SH-SY5Y (cell line): ENCODE results near the gene AGPAT3.

Experiments
- GATA2 ChIP-seq: IDR thresholded peaks from 2 replicates; pipeline ENCODE4 v1.6.1; 2011; ENCODE audit warnings: mild to moderate bottlenecking, low read depth, low read length
- GATA3 ChIP-seq: IDR thresholded peaks from 2 replicates; pipeline ENCODE4 v1.6.1; 2011; ENCODE audit warnings: low read depth, mild to moderate bottlenecking, low read length, moderate library complexity

AGPAT3 gene

DNA sequence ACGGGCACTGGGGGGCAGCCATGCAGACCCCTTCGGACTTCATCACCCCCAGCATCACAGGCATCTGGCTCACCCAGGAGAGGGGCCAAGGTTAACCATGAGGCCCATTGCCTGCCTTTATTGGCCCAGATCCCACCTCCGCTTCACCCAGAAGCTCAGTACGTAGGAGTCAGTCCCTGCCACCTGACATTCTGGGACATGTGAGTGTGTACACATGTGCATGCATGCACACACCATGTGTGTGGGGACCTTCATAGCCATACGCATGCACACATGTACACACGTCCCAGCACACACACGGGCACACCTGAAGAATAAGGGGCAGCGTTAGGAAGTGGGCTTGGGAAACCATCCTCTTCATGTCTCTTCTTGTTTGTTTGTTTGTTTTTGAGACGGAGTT is 123.0 kb downstream of the AGPAT3 start:
- TF ChIP-seq GATA2 (no peak), GATA3 (no peak)

DNA sequence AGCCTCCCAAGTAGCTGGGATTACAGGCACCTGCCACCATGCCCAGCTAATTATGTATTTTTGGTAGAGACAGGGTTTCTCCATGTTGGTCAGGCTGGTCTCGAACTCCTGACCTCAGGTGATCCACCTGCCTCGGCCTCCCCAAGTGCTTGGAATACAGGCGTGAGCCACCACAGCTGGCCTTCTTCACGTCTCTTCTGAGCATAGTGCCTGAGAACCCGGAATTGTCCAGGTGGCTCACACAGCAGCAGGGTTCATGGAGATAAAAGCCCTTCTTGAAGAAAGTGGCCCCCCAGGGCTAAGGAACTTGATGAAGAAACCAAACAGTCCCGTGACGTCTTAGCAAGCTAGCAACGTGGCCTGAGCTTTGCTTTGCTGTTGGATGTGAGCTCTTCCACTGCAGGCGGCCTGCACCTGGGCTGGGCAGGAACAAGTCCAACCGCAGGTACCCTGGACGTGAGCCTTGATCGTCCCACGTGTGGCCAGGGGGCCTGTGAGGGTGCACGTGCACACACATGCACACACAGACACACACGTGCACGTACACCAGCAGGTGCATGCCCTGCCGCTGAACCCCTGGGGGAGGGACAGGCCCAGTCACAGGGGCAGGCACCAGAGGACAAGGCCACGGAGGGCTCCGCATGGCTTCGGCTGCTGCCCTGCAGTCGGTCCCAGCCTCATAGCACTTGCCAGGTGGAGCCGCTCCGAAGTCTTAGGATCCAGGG is 123.6 kb downstream of the AGPAT3 start:
- TF ChIP-seq GATA2 (no peak), GATA3 (no peak)

GRCh38 chr21:43989401-43989800 is 124.4 kb downstream of the AGPAT3 start:
- no peak for TF ChIP-seq GATA3
- TF ChIP-seq GATA2: no peak

GRCh38 chr21:43991447-43991991 is 126.5 kb downstream of the AGPAT3 start:
- no peak for TF ChIP-seq GATA3
- TF ChIP-seq GATA2: no peak

- TF ChIP-seq GATA3 (no peak), GATA2 (no peak)
Measured at GRCh38 chr21:43992121-43992520, 127.1 kb downstream of the AGPAT3 start.

DNA sequence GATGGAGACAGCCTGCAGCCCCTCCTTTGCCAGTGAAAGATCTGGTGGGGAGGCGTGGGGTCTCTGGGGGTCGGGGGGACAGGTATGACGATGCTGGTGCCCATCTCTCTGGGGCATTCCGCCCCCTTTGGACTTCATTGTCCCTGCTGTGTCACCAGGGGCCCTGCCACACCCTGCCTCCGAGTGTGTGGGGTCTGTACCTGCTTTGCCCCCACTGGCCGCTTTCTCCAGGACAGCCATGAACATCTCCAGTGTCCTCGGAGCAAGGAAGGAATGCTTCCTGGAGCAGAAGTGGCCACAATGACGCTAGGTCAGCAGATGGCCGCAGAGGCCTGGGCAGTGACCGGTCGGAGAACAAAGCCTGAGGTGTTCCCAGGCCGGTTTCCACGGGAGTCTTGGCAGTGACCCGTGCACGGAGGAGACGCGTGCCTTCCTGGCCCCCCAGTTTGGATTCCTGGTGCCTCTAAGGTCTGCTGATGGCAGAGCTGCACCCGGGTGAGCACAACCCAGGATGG is 128.5 kb downstream of the AGPAT3 start:
- TF ChIP-seq GATA2 (no peak), GATA3 (no peak)

DNA sequence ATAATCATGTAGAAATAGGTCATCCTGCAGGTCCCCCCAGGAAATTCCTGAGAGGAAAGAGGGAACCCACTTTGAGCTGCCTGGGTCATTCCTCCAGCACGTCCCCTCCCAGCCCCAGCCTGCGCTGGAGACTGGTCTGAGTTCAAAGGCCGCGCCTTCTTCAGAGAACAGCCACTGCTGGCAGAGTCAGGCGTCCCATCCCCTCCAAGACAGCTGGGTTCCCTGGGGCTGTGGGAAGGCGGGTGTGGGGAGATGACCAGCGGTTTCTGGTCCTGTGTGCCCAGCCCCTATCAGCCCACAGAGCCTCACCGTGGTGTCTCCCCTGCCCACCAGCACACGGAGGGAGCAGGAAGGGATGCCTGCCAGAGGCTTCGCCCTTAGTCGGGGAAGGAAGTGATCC is 129.1 kb downstream of the AGPAT3 start:
- TF ChIP-seq GATA3 (no peak), GATA2 (no peak)

GRCh38 chr21:43994646-43995045 is 129.6 kb downstream of the AGPAT3 start:
- TF ChIP-seq GATA3: no peak
- TF ChIP-seq GATA2: no peak

DNA sequence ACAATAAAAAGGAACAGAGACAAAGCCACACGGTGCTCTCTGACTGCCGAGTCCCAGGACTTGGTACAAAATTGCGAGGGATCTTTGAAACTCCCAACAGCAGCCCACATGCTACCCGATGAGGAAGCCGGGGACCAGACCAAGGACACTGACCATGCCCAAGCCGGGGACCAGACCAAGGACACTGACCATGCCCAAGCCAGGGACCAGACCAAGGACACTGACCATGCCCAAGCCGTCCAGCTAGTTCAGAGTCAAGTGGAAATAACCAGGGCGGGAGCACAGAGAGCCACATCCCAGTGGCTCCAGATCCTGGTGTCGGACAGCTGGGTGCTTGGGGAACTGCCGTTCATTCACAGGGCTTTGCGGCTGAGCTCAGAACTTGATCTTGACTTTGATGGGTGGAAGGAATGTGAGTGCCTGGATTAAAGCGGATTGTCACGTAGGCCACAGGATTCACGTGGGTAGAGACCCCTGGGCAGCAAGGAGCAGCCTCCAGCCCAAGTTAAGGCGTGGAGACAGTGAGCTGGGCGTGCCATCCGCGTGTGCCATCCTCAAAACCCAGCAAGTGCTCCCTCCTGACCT is 130.6 kb downstream of the AGPAT3 start:
- TF ChIP-seq GATA3: no peak
- TF ChIP-seq GATA2: no peak

DNA sequence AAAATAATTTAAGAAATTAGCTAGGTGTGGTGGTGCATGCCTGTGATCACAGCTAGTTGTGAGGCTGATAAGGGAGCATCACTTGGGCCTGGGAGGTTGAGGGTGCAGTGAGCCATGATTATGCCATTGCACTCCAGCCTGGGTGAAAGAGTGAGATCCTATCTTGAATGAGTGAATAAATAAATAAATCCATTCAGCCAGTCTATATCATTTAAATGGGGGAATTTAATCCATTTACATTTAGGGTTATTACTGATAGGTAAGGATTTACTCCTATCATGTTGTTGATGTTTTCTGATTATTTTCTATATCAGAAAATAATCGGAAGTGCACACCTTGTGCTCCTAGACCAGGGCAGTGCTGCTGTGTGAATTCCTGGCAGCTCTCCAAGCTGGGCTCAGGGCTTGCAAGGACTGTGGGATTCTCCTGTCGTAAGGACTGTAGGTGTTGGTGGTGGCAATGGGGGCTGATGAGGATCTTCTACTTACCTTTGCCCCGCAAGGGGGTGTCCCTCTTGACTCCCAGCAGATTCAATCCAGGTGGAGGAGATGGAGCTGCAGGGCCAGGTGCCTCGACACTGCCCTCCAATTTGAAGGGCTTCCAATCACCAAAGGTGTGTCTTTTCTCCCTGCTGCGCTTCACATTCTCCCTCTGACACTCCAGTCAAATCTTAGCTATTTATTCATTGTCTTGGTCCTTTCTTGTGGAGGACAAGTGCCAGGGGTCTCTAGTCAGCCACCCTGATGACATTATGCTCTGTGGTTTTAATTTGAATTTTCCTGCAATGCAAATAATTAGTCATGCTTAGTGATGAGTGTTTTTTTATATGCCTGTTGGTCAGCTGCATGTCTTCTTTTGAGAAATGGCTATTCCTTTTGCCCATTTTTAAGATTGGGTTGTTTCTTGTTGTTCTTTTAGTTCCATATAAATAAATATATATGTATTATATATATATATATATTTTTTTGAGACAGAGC is 133.0 kb downstream of the AGPAT3 start:
- TF ChIP-seq GATA3 (no peak), GATA2 (no peak)

- TF ChIP-seq GATA2 (no peak), GATA3 (no peak)
Measured at GRCh38 chr21:44000360-44000759, 135.3 kb downstream of the AGPAT3 start.

GRCh38 chr21:44002511-44002910 is 137.5 kb downstream of the AGPAT3 start:
- TF ChIP-seq GATA3: no peak
- no peak for TF ChIP-seq GATA2

DNA sequence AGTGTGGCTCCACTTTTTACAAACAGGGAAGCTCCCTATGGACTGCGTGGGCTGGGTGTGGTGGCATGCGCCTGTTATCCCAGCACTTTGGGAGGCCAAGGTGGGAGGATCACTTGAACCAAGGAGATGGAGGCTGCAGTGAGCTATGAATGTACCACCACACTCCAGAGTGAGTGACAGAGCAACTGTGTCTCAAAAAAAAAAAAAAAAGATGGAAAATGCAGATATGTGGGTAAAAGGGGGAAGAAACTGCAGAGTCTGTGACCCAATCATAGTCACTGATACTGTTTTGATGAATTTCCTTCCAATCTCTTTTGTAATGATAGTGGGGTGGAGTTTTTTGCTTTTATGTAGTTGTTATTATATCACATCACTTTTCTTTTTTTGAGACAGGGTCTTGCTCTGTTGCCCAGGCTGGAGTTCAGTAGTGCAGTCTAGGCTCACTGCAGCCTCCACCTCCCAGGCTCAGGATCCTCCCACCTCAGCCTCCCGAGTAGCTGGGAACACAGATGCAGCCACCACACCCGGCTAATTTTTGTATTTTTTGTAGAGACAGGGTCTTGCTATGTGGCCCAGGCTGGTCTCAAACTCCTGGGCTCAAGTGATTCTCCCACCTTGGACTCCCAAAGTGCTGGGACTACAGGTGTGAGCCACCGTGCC is 138.4 kb downstream of the AGPAT3 start:
- TF ChIP-seq GATA2 (no peak), GATA3 (no peak)

DNA sequence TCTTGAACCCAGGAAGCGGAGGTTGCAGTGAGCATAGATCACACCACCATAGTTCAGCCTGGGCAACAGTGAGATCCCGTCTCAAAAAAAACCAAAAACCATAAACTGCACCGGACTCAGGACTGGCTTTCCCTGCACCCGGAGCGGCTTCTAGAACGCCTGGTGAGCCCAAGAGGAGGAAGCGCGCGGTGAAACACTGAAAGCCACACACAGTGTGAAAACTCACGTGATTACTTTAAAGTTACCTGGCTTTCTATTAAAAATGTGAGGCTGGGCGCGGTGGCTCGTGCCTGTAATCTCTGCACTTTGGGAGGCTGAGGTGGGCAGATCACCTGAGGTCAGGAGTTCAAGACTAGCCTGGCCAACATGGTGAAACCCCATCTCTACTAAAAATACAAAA is 140.0 kb downstream of the AGPAT3 start:
- TF ChIP-seq GATA3 (no peak), GATA2 (no peak)
